HepG2 (cell line): ENCODE data around the gene VAC14. TPM values are rescaled to one million over a fixed set of nuclear protein-coding genes. Genes with fewer than 3 reads are reported as not detected.

Experiments
- EEA1 ChIP-seq: sonication (generic); formaldehyde crosslinking; IDR thresholded peaks from 2 replicates; pipeline ENCODE4 v1.5.1; 2020; ENCODE audit warnings: mild to moderate bottlenecking, missing genetic modification reagents, borderline replicate concordance
- ESRRA ChIP-seq: sonication (generic); formaldehyde crosslinking; IDR thresholded peaks from 2 replicates; pipeline ENCODE4 v1.5.1; 2020; ENCODE audit warnings: mild to moderate bottlenecking, low read depth, missing genetic modification reagents
- HES4 ChIP-seq: sonication (generic); formaldehyde crosslinking; IDR thresholded peaks from 2 replicates; pipeline ENCODE4 v1.9.0; 2021; ENCODE audit warnings: mild to moderate bottlenecking, missing genetic modification reagents, borderline replicate concordance
- KAT8 ChIP-seq: IDR thresholded peaks from 2 replicates; pipeline ENCODE4 v1.6.1; 2016; ENCODE audit warnings: missing genetic modification reagents, missing compliant biosample characterization
- MAFG ChIP-seq: sonication (generic); formaldehyde crosslinking; IDR thresholded peaks from 2 replicates; pipeline ENCODE4 v1.5.1; 2020; ENCODE audit warnings: mild to moderate bottlenecking, missing genetic modification reagents
- MED13 ChIP-seq: sonication (generic); formaldehyde crosslinking; IDR thresholded peaks from 2 replicates; pipeline ENCODE4 v1.5.0; 2020; ENCODE audit warnings: missing genetic modification reagents
- MEF2D ChIP-seq: sonication (generic); formaldehyde crosslinking; IDR thresholded peaks from 2 replicates; pipeline ENCODE4 v1.5.1; 2020; ENCODE audit warnings: mild to moderate bottlenecking, missing genetic modification reagents
- MNT ChIP-seq: fragments of 450-650 bp; IDR thresholded peaks from 2 replicates; pipeline ENCODE4 v1.6.1; 2016
- MTF1 ChIP-seq: sonication (generic); formaldehyde crosslinking; IDR thresholded peaks from 2 replicates; pipeline ENCODE4 v1.5.0; 2020; ENCODE audit warnings: missing genetic modification reagents
- NCOA1 ChIP-seq: sonication (generic); formaldehyde crosslinking; IDR thresholded peaks from 2 replicates; pipeline ENCODE4 v1.9.0; 2021; ENCODE audit warnings: missing genetic modification reagents
- NKX3-1 ChIP-seq: sonication (generic); formaldehyde crosslinking; IDR thresholded peaks from 2 replicates; pipeline ENCODE4 v1.5.0; 2020; ENCODE audit warnings: missing genetic modification reagents
- PATZ1 ChIP-seq: sonication (generic); formaldehyde crosslinking; IDR thresholded peaks from 2 replicates; pipeline ENCODE4 v1.4.0; 2020; ENCODE audit warnings: missing genetic modification reagents
- RFXANK ChIP-seq: IDR thresholded peaks from 2 replicates; pipeline ENCODE4 v1.6.1; 2016
- SETDB1 ChIP-seq: sonication (generic); formaldehyde crosslinking; IDR thresholded peaks from 2 replicates; pipeline ENCODE4 v1.5.1; 2020; ENCODE audit warnings: missing genetic modification reagents, mild to moderate bottlenecking, borderline replicate concordance
- SIX4 ChIP-seq: sonication (generic); formaldehyde crosslinking; IDR thresholded peaks from 2 replicates; pipeline ENCODE4 v1.4.0; 2020; ENCODE audit warnings: missing genetic modification reagents
- SNAPC5 ChIP-seq: sonication (generic); formaldehyde crosslinking; IDR thresholded peaks from 2 replicates; pipeline ENCODE4 v1.8.1; 2023; ENCODE audit warnings: mild to moderate bottlenecking, missing genetic modification reagents, borderline replicate concordance
- ZFP36L1 ChIP-seq: sonication (generic); formaldehyde crosslinking; IDR thresholded peaks from 2 replicates; pipeline ENCODE4 v1.8.0; 2022; ENCODE audit warnings: mild to moderate bottlenecking, missing genetic modification reagents, moderate library complexity
- ZFYVE20 ChIP-seq: sonication (generic); formaldehyde crosslinking; IDR thresholded peaks from 2 replicates; pipeline ENCODE4 v1.8.0; 2023; ENCODE audit warnings: low read depth, mild to moderate bottlenecking, moderate library complexity, missing genetic modification reagents, borderline replicate concordance
- ZMYM3 ChIP-seq: sonication (generic); formaldehyde crosslinking; IDR thresholded peaks from 2 replicates; pipeline ENCODE4 v1.5.1; 2020; ENCODE audit warnings: mild to moderate bottlenecking, missing genetic modification reagents
- ZNF12 ChIP-seq: sonication (generic); formaldehyde crosslinking; IDR thresholded peaks from 2 replicates; pipeline ENCODE4 v1.5.0; 2020; ENCODE audit warnings: missing genetic modification reagents
- ZNF207 ChIP-seq: fragments of 450-650 bp; IDR thresholded peaks from 2 replicates; pipeline ENCODE4 v1.6.1; 2016; ENCODE audit warnings: antibody characterized with exemption, borderline replicate concordance
- ZNF263 ChIP-seq: sonication (generic); formaldehyde crosslinking; IDR thresholded peaks from 2 replicates; pipeline ENCODE4 v1.4.0; 2020; ENCODE audit warnings: missing genetic modification reagents
- ZNF326 ChIP-seq: sonication (generic); formaldehyde crosslinking; IDR thresholded peaks from 2 replicates; pipeline ENCODE4 v1.4.0; 2020; ENCODE audit warnings: missing genetic modification reagents, borderline replicate concordance
- ZNF574 ChIP-seq: sonication (generic); formaldehyde crosslinking; IDR thresholded peaks from 2 replicates; pipeline ENCODE4 v1.4.0; 2020; ENCODE audit warnings: missing genetic modification reagents
- ZNF660 ChIP-seq: sonication (generic); formaldehyde crosslinking; IDR thresholded peaks from 2 replicates; pipeline ENCODE4 v1.5.1; 2020; ENCODE audit warnings: mild to moderate bottlenecking, low read depth, missing genetic modification reagents, borderline replicate concordance
- polyA plus RNA-seq, 8 experiments: library from polyadenylated mRNA; depleted of rRNA in 3 of 8; stranded (reverse) in 7 of 8; unstranded in 1 of 8; fragments of >200 nt; fragmentation: Illumina TruSeq in 4 of 8; extraction: Trizol in 4 of 8; gene quantifications; 2 replicates each; pipeline versions ENCODE4 v1.2.1 to v1.2.3, GENCODE V29; 2011 to 2016; ENCODE audit warnings: low read depth in 4 of 8, missing spikeins in 1 of 8, mixed read lengths in 1 of 8; ENCODE audit not compliant: insufficient read depth in 1 of 8
- total RNA-seq, 5 experiments: library from RNA; depleted of rRNA; stranded (reverse); fragments of >200 nt; fragmentation: Illumina TruSeq; extraction: Trizol; gene quantifications; 2 replicates each; pipeline ENCODE4 v1.2.3, GENCODE V29; 2016; ENCODE audit warnings: low read depth in 1 of 5

VAC14 gene
- total and polyA plus RNA-seq, 2 of the 13 experiments (the other 11 are each of a cell fraction or from before 2014, with no cell fraction given), result 23.5 to 24.6 TPM

- TF ChIP-seq MAFG (CRISPR knock-in tag) (no peak), NCOA1 (no peak), ZMYM3 (CRISPR knock-in tag) (peak; percentile 35; the same call in 1 of the 2 replicates), NKX3-1 (CRISPR knock-in tag) (no peak), EEA1 (no peak), MED13 (0 out of 2 replicates have a peak, but pooled peaks have one; percentile 67), ZNF12 (CRISPR knock-in tag) (0 out of 2 replicates have a peak, but pooled peaks have one; percentile 21), SNAPC5 (no peak), RFXANK (CRISPR knock-in tag) (no peak), KAT8 (CRISPR knock-in tag) (peak; percentile 58; the same call in 1 of the 2 replicates), MTF1 (CRISPR knock-in tag) (no peak), ZNF207 (no peak), MEF2D (no peak), PATZ1 (peak; percentile 60), ESRRA (CRISPR knock-in tag) (no peak), HES4 (CRISPR knock-in tag) (no peak), ZNF574 (CRISPR knock-in tag) (peak; percentile 64), SETDB1 (CRISPR knock-in tag) (no peak), MNT (no peak), ZFYVE20 (CRISPR knock-in tag) (no peak), ZNF660 (CRISPR knock-in tag) (no peak), SIX4 (CRISPR knock-in tag) (no peak), ZNF326 (CRISPR knock-in tag) (no peak), ZNF263 (CRISPR knock-in tag) (peak; percentile 56; the same call in 1 of the 2 replicates), ZFP36L1 (no peak)
Measured at GRCh38 chr16:70738083-70738977, 62.6 kb downstream of the VAC14 start (continued).
